Measurements from ENCODE around the gene WBP1L.
"Not testable (repeated sequence)": the region's sequence is repeated elsewhere in the genome, so short reads cannot be mapped to it uniquely, and the experiment has no call there.

The WBP1L gene

GRCh38 chr10:102832987-102833386 lies 89.2 kb downstream of the WBP1L start:
- no peak for DNase-seq (ENCODE audit: insufficient read length, low spot score)
- peak; percentile 51 for FAIRE-seq

- DNase-seq (ENCODE audit: insufficient read length, low spot score) (no peak), FAIRE-seq (no peak)
Observed at GRCh38 chr10:102834143-102834542, 90.4 kb downstream of the WBP1L start.

- FAIRE-seq (peak; percentile 77), DNase-seq (ENCODE audit: insufficient read length, low spot score) (peak; percentile 87)
Observed at GRCh38 chr10:102835007-102835482, 91.3 kb downstream of the WBP1L start.

- no peak for DNase-seq (ENCODE audit: insufficient read length, low spot score)
- no peak for FAIRE-seq
Observed at GRCh38 chr10:102837230-102837721, 93.5 kb downstream of the WBP1L start, which contains the start of gene CYP17A1. CYP17A1 (minus strand) TSS chr10:102837413; CDS start chr10:102837361, 52 bp downstream.

GRCh38 chr10:102838276-102838927 lies 94.7 kb downstream of the WBP1L start:
- FAIRE-seq; DNase-seq (ENCODE audit: insufficient read length, low spot score): not testable (repeated sequence)

GRCh38 chr10:102841827-102842345 lies 98.1 kb downstream of the WBP1L start:
- DNase-seq (ENCODE audit: insufficient read length, low spot score): no peak
- FAIRE-seq: no peak

- not testable (repeated sequence) for DNase-seq (ENCODE audit: insufficient read length, low spot score)
- FAIRE-seq: peak; percentile 13
Observed at GRCh38 chr10:102843139-102843538, 99.4 kb downstream of the WBP1L start.

GRCh38 chr10:102844190-102844776 lies 100.5 kb downstream of the WBP1L start:
- not testable (repeated sequence) for FAIRE-seq; DNase-seq (ENCODE audit: insufficient read length, low spot score)

- DNase-seq (ENCODE audit: insufficient read length, low spot score): no peak
- FAIRE-seq: no peak
Observed at GRCh38 chr10:102845352-102845902, 101.7 kb downstream of the WBP1L start.

- FAIRE-seq: no peak
- no peak for DNase-seq (ENCODE audit: insufficient read length, low spot score)
Observed at GRCh38 chr10:102850025-102850518, 106.3 kb downstream of the WBP1L start.

GRCh38 chr10:102853237-102853636 lies 109.5 kb downstream of the WBP1L start:
- DNase-seq (ENCODE audit: insufficient read length, low spot score); FAIRE-seq: not testable (repeated sequence)

- peak; percentile 74 for FAIRE-seq
- DNase-seq (ENCODE audit: insufficient read length, low spot score): peak; percentile 73
Observed at GRCh38 chr10:102855731-102856436, 112.1 kb downstream of the WBP1L start.

- FAIRE-seq (no peak), DNase-seq (ENCODE audit: insufficient read length, low spot score) (no peak)
Observed at GRCh38 chr10:102856758-102857424, 113.1 kb downstream of the WBP1L start.

- DNase-seq (ENCODE audit: insufficient read length, low spot score): no peak
- no peak for FAIRE-seq
Observed at GRCh38 chr10:102859911-102860310, 116.2 kb downstream of the WBP1L start.

GRCh38 chr10:102863660-102864059 lies 119.9 kb downstream of the WBP1L start:
- DNase-seq (ENCODE audit: insufficient read length, low spot score): no peak
- no peak for FAIRE-seq

- DNase-seq (ENCODE audit: insufficient read length, low spot score): no peak
- FAIRE-seq: no peak
Observed at GRCh38 chr10:102865620-102866019, 121.9 kb downstream of the WBP1L start.

Data from HTR-8/SVneo (cell line).